BJ (cell line): ENCODE data around the gene CLTCL1. TPM values are rescaled to one million over a fixed set of nuclear protein-coding genes. Genes with fewer than 3 reads are reported as not detected.

Experiments
- CTCF ChIA-PET: fragments of 350-600 bp; formaldehyde crosslinking; extraction: SDS; loops from one replicate; lab custom pipeline; 2021; ENCODE audit warnings: antibody characterized with exemption, inconsistent platforms; lab: Yijun Ruan, JAX
- POLR2A ChIA-PET: fragments of 300-600 bp; sonication (Branson Sonifier 250); formaldehyde crosslinking; extraction: SDS; loops from one replicate; lab custom pipeline; 2021; ENCODE audit warnings: antibody characterized with exemption; lab: Charles Lee
- DNase-seq: peaks from one replicate; pipeline ENCODE4 v3.0.0-alpha.2; 2011; ENCODE audit warnings: low read depth
- H3K27me3 ChIP-seq: 2 replicates; pipeline ENCODE4 v1.6.0; 2011; ENCODE audit warnings: low read length; ENCODE audit not compliant: control insufficient read depth, insufficient read depth
- H3K36me3 ChIP-seq: 2 replicates; pipeline ENCODE4 v1.5.1; 2011; ENCODE audit warnings: low read length; ENCODE audit not compliant: control insufficient read depth, insufficient read depth
- H3K4me3 ChIP-seq: 2 replicates; pipeline ENCODE4 v1.5.1; 2011; ENCODE audit warnings: low read depth, mild to moderate bottlenecking, control low read depth, low read length
- polyA plus RNA-seq: library from polyadenylated mRNA; depleted of rRNA; stranded (reverse); fragments of >200 nt; gene quantifications from 2 replicates; pipeline ENCODE4 v1.2.3, GENCODE V29; 2011
- TF ChIP-seq, protein P1 (sequence below): IDR thresholded peaks from 2 replicates; pipeline ENCODE4 v1.5.1; 2011; ENCODE audit warnings: low read depth, mild to moderate bottlenecking, control low read depth, inconsistent platforms, low read length, moderate library complexity; ENCODE audit not compliant: insufficient read depth

CLTCL1 gene
- polyA plus RNA-seq, 1 experiment, result 14.0 TPM

DNA sequence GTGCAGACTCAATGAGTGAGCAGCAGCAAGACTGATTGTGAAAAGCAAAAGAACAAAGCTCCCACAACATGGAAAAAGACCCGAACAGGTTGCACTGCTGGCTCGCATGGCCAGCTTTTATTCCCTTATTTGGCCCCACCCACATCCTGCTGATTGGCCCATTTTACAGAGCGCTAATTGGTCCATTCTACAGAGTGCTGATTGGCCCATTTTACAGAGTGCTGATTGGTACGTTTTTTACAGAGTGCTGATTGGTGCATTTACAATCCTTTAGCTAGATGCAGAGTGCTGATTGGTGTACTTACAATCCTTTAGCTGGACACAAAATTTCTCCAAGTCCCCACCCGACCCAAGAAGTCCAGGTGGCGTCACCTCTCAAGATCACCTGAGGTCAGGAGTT is 97.6 kb downstream of the CLTCL1 start:
- TF ChIP-seq, protein P1, sequence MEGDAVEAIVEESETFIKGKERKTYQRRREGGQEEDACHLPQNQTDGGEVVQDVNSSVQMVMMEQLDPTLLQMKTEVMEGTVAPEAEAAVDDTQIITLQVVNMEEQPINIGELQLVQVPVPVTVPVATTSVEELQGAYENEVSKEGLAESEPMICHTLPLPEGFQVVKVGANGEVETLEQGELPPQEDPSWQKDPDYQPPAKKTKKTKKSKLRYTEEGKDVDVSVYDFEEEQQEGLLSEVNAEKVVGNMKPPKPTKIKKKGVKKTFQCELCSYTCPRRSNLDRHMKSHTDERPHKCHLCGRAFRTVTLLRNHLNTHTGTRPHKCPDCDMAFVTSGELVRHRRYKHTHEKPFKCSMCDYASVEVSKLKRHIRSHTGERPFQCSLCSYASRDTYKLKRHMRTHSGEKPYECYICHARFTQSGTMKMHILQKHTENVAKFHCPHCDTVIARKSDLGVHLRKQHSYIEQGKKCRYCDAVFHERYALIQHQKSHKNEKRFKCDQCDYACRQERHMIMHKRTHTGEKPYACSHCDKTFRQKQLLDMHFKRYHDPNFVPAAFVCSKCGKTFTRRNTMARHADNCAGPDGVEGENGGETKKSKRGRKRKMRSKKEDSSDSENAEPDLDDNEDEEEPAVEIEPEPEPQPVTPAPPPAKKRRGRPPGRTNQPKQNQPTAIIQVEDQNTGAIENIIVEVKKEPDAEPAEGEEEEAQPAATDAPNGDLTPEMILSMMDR, result no peak
- Histone ChIP-seq H3K36me3 (peaks cover 4% of the 10 kb centered on the region), H3K4me3 (no peak overlapping the region), H3K27me3 (no peaks in the 10 kb centered on the region)
- ChIA-PET POLR2A (no interaction called here), CTCF (interaction anchor here (1.0 to 1.4 kb wide), 3 partner anchors 8 to 15 kb away, joined by 3 to 9 read pairs (median 4); partner anchors contain the start of gene SLC25A1)
- no peak for DNase-seq

- DNase-seq, result no peak
- Histone ChIP-seq H3K27me3 (no peaks in the 10 kb centered on the region), H3K4me3 (no peak overlapping the region), H3K36me3 (peaks cover 2% of the 10 kb centered on the region; the same call in 1 of the 2 replicates)
- POLR2A ChIA-PET, result no interaction called here
- CTCF ChIA-PET, result interaction anchor here (0.6 to 1.2 kb wide), 3 partner anchors 9 to 41 kb away, joined by 3 to 4 read pairs (median 3); partner anchors contain the start of gene SLC25A1
- TF ChIP-seq, protein P1, result no peak
Measured at GRCh38 chr22:19187716-19188563, 103.6 kb downstream of the CLTCL1 start.

GRCh38 chr22:19184276-19184997 is 107.1 kb downstream of the CLTCL1 start:
- CTCF ChIA-PET, result interaction anchor here (1.2 kb wide), 1 partner anchor 445 kb away, joined by 3 read pairs; no protein-coding TSS in a partner anchor
- TF ChIP-seq, protein P1, result no peak
- H3K36me3 ChIP-seq, result peaks cover 1% of the 10 kb centered on the region
- H3K27me3 ChIP-seq, result no peaks in the 10 kb centered on the region
- H3K4me3 ChIP-seq, result no peak overlapping the region
- no peak for DNase-seq
- POLR2A ChIA-PET, result no interaction called here

DNA sequence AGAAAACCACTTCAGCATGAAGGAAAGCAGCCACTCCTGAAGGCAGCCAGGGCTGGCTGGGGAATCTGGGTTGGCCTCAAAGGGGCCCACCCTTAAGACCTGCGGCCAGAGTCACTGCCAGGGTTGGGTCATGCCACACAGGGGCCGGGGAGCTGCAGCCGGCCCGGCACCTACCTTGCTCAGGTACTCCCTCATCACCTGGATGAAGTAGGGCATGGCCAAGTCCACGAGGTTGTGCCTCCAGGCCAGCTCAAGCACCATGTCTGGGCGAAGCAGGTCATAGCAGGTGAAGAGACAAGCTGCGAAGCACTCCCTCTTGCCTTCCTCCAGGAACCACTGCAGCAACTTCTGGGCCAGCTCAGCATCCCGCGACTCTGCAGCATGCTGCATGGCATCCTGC is 108.3 kb downstream of the CLTCL1 start:
- H3K36me3 ChIP-seq, result peaks cover 1% of the 10 kb centered on the region
- TF ChIP-seq, protein P1, result no peak
- POLR2A ChIA-PET, result no interaction called here
- DNase-seq, result no peak
- no peaks in the 10 kb centered on the region for H3K27me3 ChIP-seq
- H3K4me3 ChIP-seq, result no peak overlapping the region
- CTCF ChIA-PET, result no interaction called here
